Thymus (tissue), 11 donors: ENCODE results near the gene CASP3. TPM values are rescaled to one million over a fixed set of nuclear protein-coding genes. Genes with fewer than 3 reads are reported as not detected.
A peak's percentile ranks its signal among the peaks of the same experiment; 100 is the strongest.
"Not testable (repeated sequence)": the region's sequence is repeated elsewhere in the genome, so short reads cannot be mapped to it uniquely, and the experiment has no call there.

Experiments
- DNase-seq, 9 donors: peaks; one replicate each; pipeline ENCODE4 v3.0.0-alpha.2; 2013; ENCODE audit warnings: low spot score in 9 of 9, low read depth in 6 of 9, missing footprints in 1 of 9
- H3K27ac ChIP-seq, 2 donors: one replicate each; pipeline ENCODE4 v1.5.1; 2013; ENCODE audit warnings: control low read depth in 1 of 2, low read depth in 1 of 2, low read length in 1 of 2, mild to moderate bottlenecking in 1 of 2, moderate library complexity in 1 of 2
- H3K27me3 ChIP-seq, 2 donors: one replicate each; pipeline ENCODE4 v1.5.1; 2013; ENCODE audit warnings: low read length in 1 of 2; ENCODE audit not compliant: control insufficient read depth in 2 of 2, insufficient read depth in 1 of 2
- H3K36me3 ChIP-seq, 2 donors: one replicate each; pipeline ENCODE4 v1.5.1; 2013; ENCODE audit warnings: low read length in 1 of 2, mild to moderate bottlenecking in 1 of 2, moderate library complexity in 1 of 2; ENCODE audit not compliant: control insufficient read depth in 2 of 2, insufficient read depth in 2 of 2
- H3K4me1 ChIP-seq, 2 donors: one replicate each; pipeline ENCODE4 v1.5.1; 2013; ENCODE audit warnings: low read length in 2 of 2; ENCODE audit not compliant: control insufficient read depth in 2 of 2, insufficient read depth in 2 of 2
- H3K4me3 ChIP-seq, 2 donors: one replicate each; pipeline ENCODE4 v1.5.1; 2013; ENCODE audit warnings: low read length in 2 of 2, control low read depth in 1 of 2, mild to moderate bottlenecking in 1 of 2
- H3K9me3 ChIP-seq, 2 donors: one replicate each; pipeline ENCODE4 v1.5.1; 2013; ENCODE audit warnings: low read length in 1 of 2, mild to moderate bottlenecking in 1 of 2; ENCODE audit not compliant: control insufficient read depth in 2 of 2, insufficient read depth in 1 of 2
- WGBS: extraction: QIAGEN DNeasy Blood & Tissue Kit; methylation state at CpG from one replicate; pipeline ENCODE4 v1.1.7; 2013; 5-methylcytosine and 5-hydroxymethylcytosine counted together
- polyA plus RNA-seq: library from polyadenylated mRNA; stranded (reverse); fragments of 200-250 nt; gene quantifications from one replicate; pipeline ENCODE4 v1.2.3, GENCODE V29; 2013
- total RNA-seq: library from RNA; stranded (reverse); fragments of 120-200 nt; gene quantifications from one replicate; pipeline ENCODE4 v1.2.4, GENCODE V29; 2013
- donor health status: healthy.

Gene CASP3
- total and polyA plus RNA-seq, 2 donors = 37.9 to 73.7 TPM

GRCh38 chr4:184616168-184616567 lies 33.1 kb downstream of the CASP3 start:
- DNase-seq, H3K36me3 ChIP-seq, H3K4me3 ChIP-seq, H3K4me1 ChIP-seq, H3K27ac ChIP-seq, H3K27me3 ChIP-seq: not testable (repeated sequence)
- 97% methylated on average over 2 of the region's 2 CpGs for WGBS
- peaks cover 0 to 12% of the 10 kb centered on the region in 2 donors for H3K9me3 ChIP-seq

- no peak for DNase-seq
- WGBS = 98% methylated on average over 3 of the region's 3 CpGs
- H3K4me3 ChIP-seq = no peak overlapping the region
Measured at GRCh38 chr4:184614509-184614908, 34.7 kb downstream of the CASP3 start.

GRCh38 chr4:184613405-184613804 lies 35.8 kb downstream of the CASP3 start:
- H3K4me1 ChIP-seq = no peaks in the 10 kb centered on the region
- H3K9me3 ChIP-seq = peaks cover 0 to 12% of the 10 kb centered on the region in 2 donors
- no peaks in the 10 kb centered on the region for H3K27me3 ChIP-seq
- no peaks in the 10 kb centered on the region for H3K36me3 ChIP-seq
- DNase-seq = no peak
- WGBS = 81% methylated on average over 2 of the region's 2 CpGs
- no peak overlapping the region for H3K4me3 ChIP-seq
- H3K27ac ChIP-seq = no peak overlapping the region

More at GRCh38 chr4:184614509-184614908, 34.7 kb downstream of the CASP3 start:
- Histone ChIP-seq H3K36me3 (no peaks in the 10 kb centered on the region), H3K27ac (no peak overlapping the region), H3K27me3 (no peaks in the 10 kb centered on the region), H3K4me1 (no peaks in the 10 kb centered on the region), H3K9me3 (peaks cover 0 to 12% of the 10 kb centered on the region in 2 donors)

- Histone ChIP-seq H3K4me3 (no peak overlapping the region), H3K27me3 (no peaks in the 10 kb centered on the region), H3K9me3 (peaks cover 0 to 12% of the 10 kb centered on the region in 2 donors), H3K36me3 (no peaks in the 10 kb centered on the region), H3K4me1 (no peaks in the 10 kb centered on the region), H3K27ac (no peak overlapping the region)
- DNase-seq = no peak
- 98% methylated on average over 3 of the region's 3 CpGs for WGBS
Measured at GRCh38 chr4:184612074-184612473, 37.2 kb downstream of the CASP3 start.

GRCh38 chr4:184607429-184607828 lies 41.8 kb downstream of the CASP3 start:
- DNase-seq, H3K36me3 ChIP-seq, H3K4me1 ChIP-seq, H3K27me3 ChIP-seq, H3K27ac ChIP-seq, H3K4me3 ChIP-seq, H3K9me3 ChIP-seq: not testable (repeated sequence)
- WGBS = 94% methylated on average over 2 of the region's 2 CpGs

- 0% methylated on average over 1 of the region's 1 CpG for WGBS
- not testable (repeated sequence) for H3K36me3 ChIP-seq, H3K27ac ChIP-seq, DNase-seq, H3K4me3 ChIP-seq, H3K27me3 ChIP-seq, H3K9me3 ChIP-seq
- peaks cover 2 to 12% of the 10 kb centered on the region in 2 donors for H3K4me1 ChIP-seq
Measured at GRCh38 chr4:184602857-184603256, 46.4 kb downstream of the CASP3 start.

GRCh38 chr4:184600982-184601381 lies 48.3 kb downstream of the CASP3 start:
- H3K27me3 ChIP-seq, H3K9me3 ChIP-seq, H3K27ac ChIP-seq, H3K36me3 ChIP-seq, H3K4me3 ChIP-seq: not testable (repeated sequence)
- peaks cover 2 to 12% of the 10 kb centered on the region in 2 donors for H3K4me1 ChIP-seq
- 4% methylated on average over 8 of the region's 8 CpGs for WGBS
- peak in 4 of 9 donors; percentile 22 to 70 (median 36) for DNase-seq

GRCh38 chr4:184599492-184600135 lies 49.6 kb downstream of the CASP3 start:
- Histone ChIP-seq H3K36me3 (no peaks in the 10 kb centered on the region), H3K27me3 (no peaks in the 10 kb centered on the region), H3K4me1 (peaks cover 2 to 12% of the 10 kb centered on the region in 2 donors), H3K27ac (no peak overlapping the region), H3K4me3 (no peak overlapping the region), H3K9me3 (peaks cover 0 to 6% of the 10 kb centered on the region in 2 donors)
- 97% methylated on average over 7 of the region's 7 CpGs for WGBS
- no peak for DNase-seq

GRCh38 chr4:184598753-184599491 lies 50.3 kb downstream of the CASP3 start:
- DNase-seq = no peak

More at GRCh38 chr4:184598753-184599491, 50.3 kb downstream of the CASP3 start:
- H3K36me3 ChIP-seq = no peaks in the 10 kb centered on the region
- no peak overlapping the region for H3K27ac ChIP-seq
- no peak overlapping the region for H3K4me3 ChIP-seq
- H3K9me3 ChIP-seq = no peaks in the 10 kb centered on the region
- WGBS = 96% methylated on average over 12 of the region's 12 CpGs
- no peaks in the 10 kb centered on the region for H3K27me3 ChIP-seq
- H3K4me1 ChIP-seq = peaks cover 2 to 12% of the 10 kb centered on the region in 2 donors
